DMS53 treated with DMSO at 0.1 percent for 48 hours (cell line): Measurements from ENCODE around the gene DNMBP.
"Not testable (repeated sequence)": the region's sequence is repeated elsewhere in the genome, so short reads cannot be mapped to it uniquely, and the experiment has no call there.

Experiments
- DNase-seq: peaks from one replicate; lab custom pipeline; 2025; ENCODE audit not compliant: unreplicated experiment; lab: John Stamatoyannopoulos, UW

Gene DNMBP

GRCh38 chr10:99870123-99870730 lies 139.5 kb downstream of the DNMBP start:
- DNase-seq: no peak

- DNase-seq: no peak
Observed at GRCh38 chr10:99869581-99870122, 140.1 kb downstream of the DNMBP start.

DNA sequence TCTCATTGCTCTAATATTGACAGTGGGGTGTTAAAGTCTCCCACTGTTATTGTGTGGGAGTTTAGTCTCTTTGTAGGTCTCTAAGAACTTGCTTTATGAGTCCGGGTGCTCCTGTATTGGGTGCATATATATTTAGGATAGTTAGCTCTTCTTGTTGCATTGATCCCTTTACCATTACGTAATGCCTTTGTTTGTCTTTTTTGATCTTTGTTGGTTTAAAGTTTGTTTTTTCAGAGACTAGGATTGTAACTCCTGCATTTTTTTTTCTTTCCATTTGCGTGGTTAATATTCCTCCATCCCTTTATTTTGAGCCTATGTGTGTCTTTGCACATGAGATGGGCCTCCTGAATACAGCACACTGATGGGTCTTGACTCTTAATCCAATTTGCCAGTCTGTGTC lies 142.5 kb downstream of the DNMBP start:
- not testable (repeated sequence) for DNase-seq

DNA sequence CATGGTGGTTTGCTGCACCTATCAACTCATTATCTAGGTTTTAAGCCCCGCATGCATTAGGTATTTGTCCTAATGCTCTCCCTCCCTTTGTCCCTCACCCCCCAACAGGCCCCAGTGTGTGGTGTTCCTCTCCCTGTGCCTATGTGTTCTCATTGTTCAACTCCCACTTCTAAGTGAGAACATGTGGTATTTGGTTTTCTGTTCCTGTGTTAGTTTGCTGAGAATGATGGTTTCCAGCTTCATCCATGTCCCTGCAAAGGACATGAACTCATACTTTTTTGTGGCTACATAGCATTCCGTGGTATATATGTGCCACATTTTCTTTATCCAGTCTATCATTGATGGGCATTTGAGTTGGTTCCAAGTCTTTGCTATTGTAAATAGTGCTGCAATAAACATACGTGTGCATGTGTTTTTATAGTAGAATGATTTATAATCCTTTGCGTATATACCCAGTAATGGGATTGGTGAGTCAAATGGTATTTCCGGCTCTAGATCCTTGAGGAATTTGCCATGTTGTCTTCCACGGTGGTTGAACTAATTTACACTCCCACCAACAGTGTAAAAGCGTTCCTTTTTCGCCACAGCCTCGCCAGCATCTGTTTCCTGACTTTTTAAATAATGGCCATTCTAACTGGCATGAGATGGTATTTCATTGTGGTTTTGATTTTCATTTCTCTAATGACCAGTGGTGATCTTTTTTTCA lies 146.1 kb downstream of the DNMBP start:
- not testable (repeated sequence) for DNase-seq

- DNase-seq: no peak
Observed at GRCh38 chr10:99860466-99860865, 149.3 kb downstream of the DNMBP start.

- no peak for DNase-seq
Observed at GRCh38 chr10:99859585-99859984, 150.2 kb downstream of the DNMBP start.

GRCh38 chr10:99858849-99859248 lies 150.9 kb downstream of the DNMBP start:
- no peak for DNase-seq

DNA sequence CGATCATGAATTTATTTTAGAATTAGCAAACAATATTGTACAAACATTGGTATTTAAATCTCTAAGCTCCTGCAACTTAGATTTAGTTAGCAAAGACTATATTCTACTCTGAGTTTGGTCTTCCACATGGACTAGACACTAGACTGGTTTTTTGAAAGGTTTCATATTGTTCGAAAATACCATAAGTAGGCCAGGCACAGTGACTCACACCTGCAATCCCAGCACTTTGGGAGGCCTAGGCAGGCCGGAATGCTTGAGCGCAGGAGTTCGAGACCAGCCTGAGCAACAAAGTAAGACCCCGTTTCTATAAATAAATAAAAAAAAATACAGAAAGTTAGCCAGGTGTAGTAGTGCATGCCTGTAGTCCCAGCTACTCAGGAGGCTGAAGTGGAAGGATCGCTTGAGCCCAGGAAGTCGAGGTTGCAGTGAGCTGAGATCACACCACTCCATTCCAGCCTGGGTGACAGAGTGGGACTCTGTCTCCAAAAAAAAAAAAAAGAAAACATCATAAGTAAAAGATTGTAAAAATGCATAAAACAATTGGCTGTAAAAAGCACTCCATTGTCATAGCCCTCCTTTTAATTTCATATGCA lies 154.2 kb downstream of the DNMBP start:
- no peak for DNase-seq

- no peak for DNase-seq
Observed at GRCh38 chr10:99854860-99855259, 154.9 kb downstream of the DNMBP start.

GRCh38 chr10:99853655-99854054 lies 156.1 kb downstream of the DNMBP start:
- no peak for DNase-seq

DNA sequence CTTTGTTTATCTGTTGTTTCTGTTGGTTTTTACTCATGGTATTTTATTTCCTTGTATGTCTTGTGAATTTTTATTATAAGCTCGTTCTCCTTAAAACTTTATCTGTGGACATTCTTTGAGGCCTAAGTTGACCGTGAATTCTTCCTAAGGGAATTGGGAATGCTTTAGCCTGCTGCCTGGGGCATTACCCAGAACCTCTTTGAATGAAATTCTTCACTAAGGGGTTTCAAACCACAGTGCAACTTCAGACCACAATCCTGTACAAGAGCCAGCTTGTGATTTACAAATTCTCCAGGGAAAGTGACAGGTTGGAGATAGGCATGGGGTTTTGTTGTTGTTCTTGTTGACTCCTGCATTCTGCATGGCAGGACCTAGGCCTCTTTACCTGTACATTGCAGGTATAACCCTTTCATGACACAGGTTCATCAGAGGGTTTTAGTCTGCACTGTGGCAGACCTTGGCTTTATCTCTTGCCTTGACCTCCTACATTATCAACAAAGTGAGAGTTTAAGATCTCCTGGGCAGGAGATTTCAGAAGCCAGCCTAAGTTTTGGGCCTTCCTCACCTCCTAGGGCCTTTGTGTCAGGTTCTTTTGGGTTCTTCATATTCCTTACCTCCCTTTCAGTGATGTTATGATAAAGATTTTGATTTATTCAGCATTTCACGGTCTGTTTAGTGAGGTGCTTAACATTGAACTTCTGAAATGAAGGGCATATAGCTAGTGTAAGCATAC lies 157.1 kb downstream of the DNMBP start:
- DNase-seq: no peak

DNA sequence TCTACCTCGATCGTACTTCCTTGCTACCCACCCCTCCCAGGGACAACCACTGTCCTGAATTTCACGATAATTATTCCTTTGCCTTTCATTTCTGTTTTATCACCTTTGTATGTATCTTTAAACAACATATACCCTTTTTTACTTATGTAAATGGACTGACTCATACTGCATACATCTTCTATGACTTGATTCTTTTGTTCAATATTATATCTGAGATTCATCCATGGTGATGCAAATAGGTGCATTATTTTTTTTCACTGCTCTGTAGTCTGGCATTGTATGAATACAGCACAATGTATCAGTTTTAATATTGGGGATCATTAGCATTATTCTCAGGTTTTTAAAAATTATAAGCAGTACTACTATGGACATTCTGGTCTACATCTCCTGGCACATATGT lies 157.9 kb downstream of the DNMBP start:
- DNase-seq: no peak

GRCh38 chr10:99850767-99851340 lies 158.9 kb downstream of the DNMBP start:
- DNase-seq: no peak

DNA sequence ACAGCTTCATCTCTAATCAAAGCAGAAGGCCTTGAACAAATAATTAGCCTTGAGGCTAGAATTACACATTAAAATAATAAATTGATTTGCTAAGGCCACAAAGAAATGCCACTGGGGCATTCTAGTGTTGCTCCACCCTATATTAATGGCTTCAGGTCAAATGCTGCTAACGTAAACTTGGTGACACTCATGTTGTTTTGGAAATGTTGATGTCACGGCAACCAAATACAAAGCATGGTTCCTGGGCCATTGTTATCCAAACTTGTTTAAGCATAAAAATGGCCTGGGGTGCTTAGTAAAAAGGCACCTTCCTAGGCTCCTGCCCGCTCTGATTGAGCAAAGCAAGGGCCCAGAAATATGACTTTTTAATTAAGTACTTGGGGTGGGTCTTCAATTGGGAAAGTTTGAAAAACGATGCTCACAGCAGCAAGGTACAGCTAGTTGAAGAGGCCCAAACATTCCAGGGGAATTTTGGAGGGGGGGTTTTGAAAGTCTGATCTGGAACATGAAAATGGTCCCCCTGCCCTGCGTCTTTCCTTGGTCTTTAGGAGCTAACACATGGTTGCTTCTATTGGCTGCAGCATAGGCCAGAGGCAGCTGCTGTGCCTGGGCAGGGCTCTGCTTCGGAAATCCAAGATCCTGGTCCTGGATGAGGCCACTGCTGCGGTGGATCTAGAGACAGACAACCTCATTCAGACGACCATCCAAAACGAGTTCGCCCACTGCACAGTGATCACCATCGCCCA lies 159.6 kb downstream of the DNMBP start:
- DNase-seq: no peak

DNA sequence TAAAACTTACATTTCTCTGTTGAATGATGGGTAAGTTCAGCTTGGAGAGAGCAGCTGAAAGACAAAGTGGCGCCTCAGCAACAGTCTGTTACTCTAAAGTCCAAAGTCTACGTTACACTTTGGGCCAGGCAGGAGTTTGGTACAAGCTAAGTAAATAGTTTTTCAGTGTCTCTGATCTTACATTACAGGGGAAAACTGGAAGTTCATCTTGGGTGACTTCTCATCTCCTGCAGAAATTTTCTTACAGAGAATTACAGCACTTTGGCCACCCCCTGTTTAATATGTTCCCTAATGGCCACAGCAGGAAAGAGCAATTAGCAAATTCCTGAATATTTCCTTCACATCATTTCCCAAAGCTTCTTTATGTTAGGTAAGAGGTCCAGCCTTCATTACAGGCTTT lies 160.2 kb downstream of the DNMBP start:
- no peak for DNase-seq

DNA sequence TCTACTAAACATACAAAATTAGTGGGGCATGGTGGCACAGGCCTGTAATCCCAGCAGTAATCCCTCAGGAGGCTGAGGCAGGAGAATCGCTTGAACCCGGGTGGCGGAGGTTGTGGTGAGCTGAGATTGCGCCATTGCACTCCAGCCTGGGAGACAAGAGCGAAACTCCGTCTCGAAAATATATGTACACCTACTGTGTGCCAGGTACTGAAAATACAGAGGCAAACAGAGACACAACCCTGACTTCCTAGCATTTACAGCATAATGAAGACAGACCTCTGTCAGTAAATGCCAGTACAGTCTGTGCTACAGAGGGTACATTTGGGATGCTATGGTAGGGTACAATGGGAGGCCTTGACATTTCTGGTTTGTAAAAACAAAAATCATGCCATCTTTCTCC lies 160.7 kb downstream of the DNMBP start:
- no peak for DNase-seq

DNA sequence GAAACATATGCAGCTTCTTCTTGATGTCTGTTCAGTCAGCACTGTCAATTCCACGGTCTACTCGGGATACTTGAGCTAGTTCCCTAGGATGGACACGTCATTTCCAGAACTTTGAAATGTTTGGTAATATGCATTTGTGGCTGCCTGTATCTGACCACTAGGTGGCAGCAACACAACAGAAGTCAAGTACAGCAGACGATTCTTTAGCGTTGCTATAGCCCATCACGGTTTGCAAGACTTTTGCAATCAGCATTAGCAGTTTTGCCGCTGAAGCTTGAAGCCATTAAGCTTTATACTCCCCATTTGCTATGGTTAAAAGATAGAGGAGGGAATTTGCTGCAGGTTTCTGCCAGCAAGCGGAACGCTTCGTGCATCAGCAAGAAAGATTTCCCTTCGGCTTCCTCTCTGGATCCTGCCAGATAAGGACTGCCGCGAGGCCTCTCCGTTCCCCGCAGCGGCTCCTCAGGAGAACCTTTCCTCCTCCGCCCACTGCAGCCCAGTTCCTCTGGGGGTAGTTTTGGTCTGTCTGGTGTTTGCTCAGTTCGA lies 163.8 kb downstream of the DNMBP start:
- peak; percentile 77 for DNase-seq

GRCh38 chr10:99844433-99844955 lies 165.3 kb downstream of the DNMBP start:
- DNase-seq: no peak

GRCh38 chr10:99843310-99843709 lies 166.4 kb downstream of the DNMBP start:
- no peak for DNase-seq

- DNase-seq: no peak
Observed at GRCh38 chr10:99841746-99842145, 168.0 kb downstream of the DNMBP start.
